Metanephros (tissue), 2 donors: ENCODE data around the gene STXBP4. TPM values are rescaled to one million over a fixed set of nuclear protein-coding genes. Genes with fewer than 3 reads are reported as not detected.

Experiments used
- small RNA-seq: library from RNA; depleted of rRNA; stranded (forward); fragments of <200 nt; gene quantifications from one replicate; pipeline ENCODE3, GENCODE V24; 2014; ENCODE audit warnings: low replicate concordance
- total RNA-seq: library from RNA; depleted of rRNA; stranded (reverse); fragments of >200 nt; gene quantifications from one replicate; pipeline ENCODE4 v1.2.3, GENCODE V29; 2014

STXBP4 gene, protein sequence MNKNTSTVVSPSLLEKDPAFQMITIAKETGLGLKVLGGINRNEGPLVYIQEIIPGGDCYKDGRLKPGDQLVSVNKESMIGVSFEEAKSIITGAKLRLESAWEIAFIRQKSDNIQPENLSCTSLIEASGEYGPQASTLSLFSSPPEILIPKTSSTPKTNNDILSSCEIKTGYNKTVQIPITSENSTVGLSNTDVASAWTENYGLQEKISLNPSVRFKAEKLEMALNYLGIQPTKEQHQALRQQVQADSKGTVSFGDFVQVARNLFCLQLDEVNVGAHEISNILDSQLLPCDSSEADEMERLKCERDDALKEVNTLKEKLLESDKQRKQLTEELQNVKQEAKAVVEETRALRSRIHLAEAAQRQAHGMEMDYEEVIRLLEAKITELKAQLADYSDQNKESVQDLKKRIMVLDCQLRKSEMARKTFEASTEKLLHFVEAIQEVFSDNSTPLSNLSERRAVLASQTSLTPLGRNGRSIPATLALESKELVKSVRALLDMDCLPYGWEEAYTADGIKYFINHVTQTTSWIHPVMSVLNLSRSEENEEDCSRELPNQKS
- 20.5 TPM for total RNA-seq

DNA sequence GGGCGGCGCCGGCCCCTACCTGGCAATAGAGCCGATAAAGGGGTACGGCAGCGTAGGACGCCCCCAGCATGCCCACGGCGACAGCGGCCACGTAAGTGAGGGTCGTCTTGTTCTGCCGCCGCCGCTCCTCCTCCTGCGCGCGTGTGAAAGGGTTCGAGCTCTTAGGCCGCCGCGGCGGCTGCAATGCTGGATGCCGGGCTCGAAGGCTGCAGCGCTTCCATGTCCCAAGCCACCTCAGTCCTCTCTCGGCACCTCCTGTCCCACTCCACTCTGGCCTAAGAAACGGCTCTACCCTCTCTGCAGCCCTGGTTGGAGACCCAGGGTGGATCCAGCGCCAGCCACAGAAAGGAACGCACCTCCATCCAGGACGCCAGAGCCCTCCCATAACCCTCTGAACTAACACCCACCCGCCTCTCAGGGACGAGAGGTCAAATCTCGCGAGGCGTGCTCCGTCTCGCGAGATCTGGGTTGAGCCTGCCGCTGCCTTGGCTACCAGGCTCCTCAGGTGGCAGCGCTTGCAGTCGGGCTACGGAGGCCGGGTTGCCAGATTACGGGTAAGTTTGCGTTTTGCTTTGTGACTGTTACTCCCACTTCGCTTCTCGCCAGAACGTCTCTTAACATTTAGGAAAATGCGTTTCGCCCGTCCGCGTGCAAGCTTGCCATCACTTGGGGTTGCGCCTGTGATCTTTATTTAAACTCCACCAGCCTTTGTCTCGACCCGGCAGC, at the start of gene STXBP4, which contains the start of gene COX11:
Gene STXBP4 (plus strand): TSS at position 504 of the 726 bp plus-strand sequence. CDS start 17,455 bp downstream, outside the sequence.
Gene COX11 (minus strand): TSS at position 393 of the 726 bp plus-strand sequence. CDS start 8 bp downstream, at position 385.

Small RNAs within 50 kb of the gene (small RNA-seq; reads per million reads assigned to genes)
- not detected for gene AC007485.1

Other genes with a start within 250 kb of the STXBP4 start
- gene TOM1L1, start 67.9 kb upstream of the STXBP4 start, total RNA-seq, result 62.2 TPM
- 69.7 TPM for gene COX11, start 111 bp upstream of the STXBP4 start, total RNA-seq